Mucosa of descending colon (tissue), 3 donors: ENCODE results near the gene TNS2. TPM values are rescaled to one million over a fixed set of nuclear protein-coding genes. Genes with fewer than 3 reads are reported as not detected.

Experiments
- ATAC-seq: fragments of 200-7000 bp; cut with Tn5 transposase; one replicate; pipeline ENCODE4 v1.9.1; 2020; ENCODE audit warnings: mild to moderate bottlenecking, moderate library complexity
- DNase-seq, 3 donors: peaks; one replicate each; pipeline ENCODE4 v3.0.0-alpha.2; 2020
- H3K36me3 ChIP-seq: fragments of 200-600 bp; one replicate; pipeline ENCODE4 v1.8.0; 2021; ENCODE audit warnings: low read depth, mild to moderate bottlenecking
- H3K4me1 ChIP-seq: fragments of 200-600 bp; one replicate; pipeline ENCODE4 v1.8.0; 2021; ENCODE audit warnings: low read depth, mild to moderate bottlenecking
- H3K4me3 ChIP-seq: fragments of 200-600 bp; one replicate; pipeline ENCODE4 v1.8.0; 2021; ENCODE audit warnings: mild to moderate bottlenecking
- H3K9me3 ChIP-seq: fragments of 200-600 bp; one replicate; pipeline ENCODE4 v1.8.0; 2021; ENCODE audit warnings: mild to moderate bottlenecking
- CTCF ChIP-seq: fragments of 200-600 bp; IDR thresholded peaks from one replicate; pipeline ENCODE4 v1.8.0; 2022; ENCODE audit warnings: antibody characterized with exemption, mild to moderate bottlenecking
- intact Hi-C, 2 donors: fragments of 100-400 bp; cut with DNase I in 1 of 2; cut with micrococcal nuclease in 1 of 2; formaldehyde crosslinking; loops; one replicate each; pipeline versions ENCODE4 v1.11.0 to v1.11.1; 2022; cut with DNase I, micrococcal nuclease
- total RNA-seq, 3 donors: library from RNA; stranded (reverse); fragmentation: NEBNext Ultra II Directional in 2 of 3; extraction: Animal tissue kit (Norgen Biotek cat#: 25700) in 2 of 3; gene quantifications; one replicate each; pipeline versions ENCODE4 v1.2.1 to v1.2.4, GENCODE V29; 2021 to 2023
- donor health status: DM: no; HTN: no; CAD: no; lungs with moderate emphysema.
- donor health status: DM: no; HTN: no; CAD: no.
- donor health status: DM: no; HTN: yes; CAD: no.

TNS2 gene
- total RNA-seq, 3 donors from 2014 or later, result 22.6 to 119 (median 51.9) TPM

- Histone ChIP-seq H3K9me3 (no peaks in the 10 kb centered on the region), H3K36me3 (peaks cover 17% of the 10 kb centered on the region), H3K4me1 (peaks cover 8% of the 10 kb centered on the region), H3K4me3 (no peak overlapping the region)
- DNase-seq, result no peak
- intact Hi-C loops, result no loop called here
- ATAC-seq, result no peak
- no peak for TF ChIP-seq CTCF
These were observed 13.1 kb upstream of the TNS2 start for GRCh38 chr12:53036802-53037201.

DNA sequence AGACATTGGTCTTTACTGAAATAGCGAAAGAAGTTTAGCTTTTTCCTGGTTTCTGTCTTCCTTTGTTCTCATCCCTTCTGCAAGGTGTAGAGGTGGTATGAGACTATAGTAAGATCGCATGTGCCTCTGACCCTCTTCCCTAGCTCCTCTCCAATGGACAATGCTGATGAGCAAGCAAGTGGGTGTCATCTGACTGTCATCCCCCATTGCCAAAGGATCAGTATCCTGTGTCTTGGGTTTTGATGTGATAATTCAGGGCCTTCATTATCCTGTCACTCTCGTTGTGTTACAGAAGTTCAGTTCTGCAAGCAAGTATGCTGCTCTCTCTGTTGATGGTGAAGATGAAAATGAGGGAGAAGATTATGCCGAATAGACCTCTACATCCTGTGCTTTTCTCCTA, 10.0 kb upstream of the TNS2 start:
- TF ChIP-seq CTCF, result no peak
- Histone ChIP-seq H3K36me3 (peaks cover 17% of the 10 kb centered on the region), H3K4me3 (no peak overlapping the region), H3K4me1 (peaks cover 12% of the 10 kb centered on the region), H3K9me3 (no peaks in the 10 kb centered on the region)
- no peak for ATAC-seq
- intact Hi-C loops, result no loop called here
- DNase-seq, result no peak

DNA sequence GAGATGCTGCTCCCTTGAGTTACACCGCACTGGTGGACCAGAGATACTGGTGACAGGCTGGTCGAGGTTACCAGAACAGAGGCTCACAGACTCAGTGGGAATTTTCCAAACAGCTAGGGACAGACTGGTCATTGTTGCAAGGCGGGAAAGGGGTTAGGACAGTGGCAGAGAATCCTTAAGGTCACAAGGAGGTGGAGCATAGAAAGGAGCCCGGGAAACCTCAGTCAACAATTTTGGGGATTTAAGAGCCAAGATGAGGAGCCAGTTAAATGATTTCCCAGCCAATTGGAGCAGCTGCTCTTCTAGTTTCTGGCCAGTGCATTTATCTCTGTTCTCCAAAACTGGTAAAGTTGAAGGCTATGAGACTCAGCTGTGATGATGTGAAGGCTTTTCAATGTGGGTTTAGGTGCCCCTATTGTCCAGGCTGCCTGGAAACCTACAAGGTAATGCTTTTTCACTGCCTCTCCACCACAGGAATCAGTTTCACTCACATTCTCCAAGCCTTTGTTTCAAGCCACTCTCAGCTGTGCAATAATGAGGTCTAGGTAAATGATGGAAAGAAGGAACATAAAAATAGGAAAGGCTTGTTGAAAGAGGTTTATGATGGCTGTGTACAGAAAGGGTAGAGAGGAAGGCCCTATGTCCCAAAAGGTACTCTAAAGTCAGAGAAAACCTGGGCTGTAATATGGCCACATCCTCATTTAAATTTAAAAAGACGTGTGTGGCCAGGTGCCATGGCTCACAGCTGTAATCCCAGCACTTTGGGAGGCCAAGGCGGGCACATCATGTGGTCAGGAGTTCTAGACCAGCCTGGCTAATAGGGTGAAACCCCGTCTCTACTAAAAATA, 7.0 kb upstream of the TNS2 start:
- intact Hi-C loops, result no loop called here
- Histone ChIP-seq H3K4me3 (no peak overlapping the region), H3K9me3 (no peaks in the 10 kb centered on the region), H3K4me1 (peaks cover 25% of the 10 kb centered on the region), H3K36me3 (peaks cover 6% of the 10 kb centered on the region)
- ATAC-seq (no peak), DNase-seq (no peak)
- TF ChIP-seq CTCF, result no peak

DNA sequence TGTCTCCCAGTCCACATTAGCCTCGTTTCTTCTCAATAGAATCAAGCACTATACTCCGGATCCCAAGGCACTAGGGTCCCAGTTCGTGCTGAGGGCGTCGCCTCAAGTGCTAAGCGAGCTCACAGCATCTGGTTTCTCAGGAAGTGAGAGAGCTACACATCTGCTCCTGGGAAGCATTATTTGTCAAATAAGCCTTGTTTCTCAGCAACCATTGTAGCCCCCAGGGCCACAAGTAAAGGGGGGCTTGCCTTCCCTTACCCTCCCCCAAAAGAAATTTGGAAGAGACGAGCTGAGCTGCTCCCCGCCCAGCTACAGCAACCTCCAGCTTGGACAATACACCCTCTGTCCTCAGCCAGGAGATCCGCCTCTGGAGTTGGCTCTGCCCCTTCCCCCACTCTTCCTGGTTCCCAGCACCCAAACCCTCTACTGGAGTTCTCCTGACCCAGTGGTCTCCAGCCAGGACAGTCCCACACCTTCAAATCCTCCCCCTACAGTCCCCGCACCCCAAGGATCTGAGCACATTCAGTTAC, 5.7 kb upstream of the TNS2 start:
- DNase-seq, result peak in 2 of 3 donors; percentile 40 to 46
- intact Hi-C loops, result no loop called here
- H3K36me3 ChIP-seq, result no peaks in the 10 kb centered on the region
- ATAC-seq, result peak; percentile 13
- no peaks in the 10 kb centered on the region for H3K9me3 ChIP-seq
- no peak overlapping the region for H3K4me3 ChIP-seq
- H3K4me1 ChIP-seq, result peaks cover 22% of the 10 kb centered on the region
- TF ChIP-seq CTCF, result no peak

GRCh38 chr12:53044896-53045695, 4.8 kb upstream of the TNS2 start:
- Histone ChIP-seq H3K4me1 (peaks cover 32% of the 10 kb centered on the region), H3K36me3 (no peaks in the 10 kb centered on the region), H3K9me3 (no peaks in the 10 kb centered on the region), H3K4me3 (no peak overlapping the region)
- intact Hi-C loops, result no loop called here
- ATAC-seq (no peak), DNase-seq (peak in 1 of 3 donors; percentile 17)
- no peak for TF ChIP-seq CTCF
